Liver (tissue), 3 donors: ENCODE measurements around the gene EPHA6.

ENCODE experiments used
- CTCF ChIP-seq: fragments of 150-350 bp; IDR thresholded peaks from 2 replicates; pipeline ENCODE4 v1.5.1; 2017; ENCODE audit warnings: improper control_type of control experiment, low read depth, low read length; ENCODE audit not compliant: missing input control
- GABPA ChIP-seq, 2 donors: IDR thresholded peaks in 1 of 2; conservative IDR thresholded peaks in 1 of 2; 2 replicates each; pipeline ENCODE4 v1.6.1; 2016; ENCODE audit warnings: antibody characterized with exemption in 2 of 2, mild to moderate bottlenecking in 1 of 2, moderate library complexity in 1 of 2
- SP1 ChIP-seq: IDR thresholded peaks from 2 replicates; pipeline ENCODE4 v1.6.1; 2018; ENCODE audit warnings: antibody characterized with exemption, mild to moderate bottlenecking
- donor health status: healthy.
- donor health status: healthy.

GRCh38 chr3:96796101-96796500, 18.3 kb upstream of the EPHA6 start:
- no peak for TF ChIP-seq CTCF
- no peak for TF ChIP-seq GABPA (IDR thresholded peaks at IDR 0.05 in 1 of 2, conservative IDR thresholded peaks at IDR 0.05 in 1 of 2)
- no peak for TF ChIP-seq SP1
